HepG2 (cell line): ENCODE measurements around the gene NPW. TPM values are rescaled to one million over a fixed set of nuclear protein-coding genes. Genes with fewer than 3 reads are reported as not detected.

Experiments used
- ATF2 ChIP-seq: sonication (generic); formaldehyde crosslinking; IDR thresholded peaks from 2 replicates; pipeline ENCODE4 v1.4.0; 2020; ENCODE audit warnings: missing genetic modification reagents
- EHMT2 ChIP-seq: fragments of 200-600 bp; sonication (generic); IDR thresholded peaks from 2 replicates; pipeline ENCODE4 v1.7.0; 2017; ENCODE audit warnings: antibody characterized with exemption, low read depth, low read length, borderline replicate concordance
- MAFG ChIP-seq: sonication (generic); formaldehyde crosslinking; IDR thresholded peaks from 2 replicates; pipeline ENCODE4 v1.5.1; 2020; ENCODE audit warnings: mild to moderate bottlenecking, missing genetic modification reagents
- NCOA2 ChIP-seq: sonication (generic); formaldehyde crosslinking; IDR thresholded peaks from 2 replicates; pipeline ENCODE4 v1.8.0; 2022; ENCODE audit warnings: inconsistent platforms
- NFRKB ChIP-seq: fragments of 450-650 bp; IDR thresholded peaks from 2 replicates; pipeline ENCODE4 v1.6.1; 2017
- PRPF4 ChIP-seq: fragments of 200-400 bp; formaldehyde crosslinking; IDR thresholded peaks from 2 replicates; pipeline ENCODE4 v1.6.1; 2016; ENCODE audit warnings: low read length, low read depth; ENCODE audit not compliant: poor library complexity, severe bottlenecking
- RAD51 ChIP-seq: fragments of 450-650 bp; IDR thresholded peaks from 2 replicates; pipeline ENCODE4 v1.6.1; 2016; ENCODE audit warnings: borderline replicate concordance
- SMAD3 ChIP-seq: sonication (generic); formaldehyde crosslinking; IDR thresholded peaks from 2 replicates; pipeline ENCODE4 v1.4.0; 2020; ENCODE audit warnings: missing genetic modification reagents
- SRSF4 ChIP-seq: fragments of 200-400 bp; formaldehyde crosslinking; IDR thresholded peaks from one replicate; pipeline ENCODE4 v1.6.1; 2018; ENCODE audit warnings: mild to moderate bottlenecking, low read depth, low read length, moderate library complexity; ENCODE audit not compliant: poor library complexity, severe bottlenecking
- TBL1XR1 ChIP-seq: fragments of 150-350 bp; IDR thresholded peaks from 2 replicates; pipeline ENCODE4 v1.6.1; 2014; ENCODE audit warnings: borderline replicate concordance, low read length; ENCODE audit not compliant: partially characterized antibody
- TFDP2 ChIP-seq: sonication (generic); formaldehyde crosslinking; IDR thresholded peaks from 2 replicates; pipeline ENCODE4 v1.4.0; 2020; ENCODE audit warnings: missing genetic modification reagents
- ZFAT ChIP-seq: sonication (generic); formaldehyde crosslinking; conservative IDR thresholded peaks from 2 replicates; pipeline ENCODE4 v1.8.1; 2023; ENCODE audit warnings: missing genetic modification reagents, inconsistent platforms
- ZNF460 ChIP-seq: sonication (generic); formaldehyde crosslinking; IDR thresholded peaks from 2 replicates; pipeline ENCODE4 v1.5.1; 2020; ENCODE audit warnings: missing genetic modification reagents, mild to moderate bottlenecking, borderline replicate concordance
- ZNF484 ChIP-seq: sonication (generic); formaldehyde crosslinking; IDR thresholded peaks from 2 replicates; pipeline ENCODE4 v1.5.1; 2020; ENCODE audit warnings: mild to moderate bottlenecking, low read depth, missing genetic modification reagents, borderline replicate concordance
- ZNF564 ChIP-seq: sonication (generic); formaldehyde crosslinking; IDR thresholded peaks from 2 replicates; pipeline ENCODE4 v1.8.1; 2023; ENCODE audit warnings: mild to moderate bottlenecking, missing genetic modification reagents
- ZNF639 ChIP-seq: conservative IDR thresholded peaks from 2 replicates; pipeline ENCODE4 v1.6.1; 2018; ENCODE audit warnings: missing genetic modification reagents
- ZNF646 ChIP-seq: sonication (generic); formaldehyde crosslinking; IDR thresholded peaks from 2 replicates; pipeline ENCODE4 v1.9.0; 2021; ENCODE audit warnings: mild to moderate bottlenecking, missing genetic modification reagents
- ZNF678 ChIP-seq: sonication (generic); formaldehyde crosslinking; IDR thresholded peaks from 2 replicates; pipeline ENCODE4 v1.4.0; 2020; ENCODE audit warnings: mild to moderate bottlenecking, missing genetic modification reagents
- polyA plus RNA-seq, 8 experiments: library from polyadenylated mRNA; depleted of rRNA in 3 of 8; stranded (reverse) in 7 of 8; unstranded in 1 of 8; fragments of >200 nt; fragmentation: Illumina TruSeq in 4 of 8; extraction: Trizol in 4 of 8; gene quantifications; 2 replicates each; pipeline versions ENCODE4 v1.2.1 to v1.2.3, GENCODE V29; 2011 to 2016; ENCODE audit warnings: low read depth in 4 of 8, missing spikeins in 1 of 8, mixed read lengths in 1 of 8; ENCODE audit not compliant: insufficient read depth in 1 of 8
- total RNA-seq, 5 experiments: library from RNA; depleted of rRNA; stranded (reverse); fragments of >200 nt; fragmentation: Illumina TruSeq; extraction: Trizol; gene quantifications; 2 replicates each; pipeline ENCODE4 v1.2.3, GENCODE V29; 2016; ENCODE audit warnings: low read depth in 1 of 5

NPW gene
- total and polyA plus RNA-seq, 2 of the 13 experiments (the other 11 are each of a cell fraction or from before 2014, with no cell fraction given), result 0.24 to 0.97 TPM

- TF ChIP-seq ZNF646 (CRISPR knock-in tag), result peak; percentile 55; the same call in 1 of the 2 replicates
- TF ChIP-seq ATF2 (CRISPR knock-in tag), result no peak
- TF ChIP-seq ZNF484 (CRISPR knock-in tag), result no peak
- TF ChIP-seq SRSF4, result no peak
- no peak for TF ChIP-seq MAFG (CRISPR knock-in tag)
- peak; percentile 54; the same call in 1 of the 2 replicates for TF ChIP-seq ZNF678 (CRISPR knock-in tag)
- TF ChIP-seq PRPF4, result no peak
- peak; percentile 27 for TF ChIP-seq TBL1XR1
- TF ChIP-seq SMAD3 (CRISPR knock-in tag), result no peak; the same call in none of the 2 replicates
- no peak for TF ChIP-seq ZNF564 (CRISPR knock-in tag)
- TF ChIP-seq TFDP2 (CRISPR knock-in tag), result peak; percentile 75
- no peak for TF ChIP-seq ZNF460 (CRISPR knock-in tag)
- no peak for TF ChIP-seq ZFAT
- TF ChIP-seq RAD51, result peak; percentile 96
- TF ChIP-seq NCOA2 (CRISPR knock-in tag), result no peak; the same call in 1 of the 2 replicates
- TF ChIP-seq NFRKB, result no peak
- peak; percentile 69 for TF ChIP-seq ZNF639 (CRISPR knock-in tag)
- TF ChIP-seq EHMT2, result no peak
These were observed 27.9 kb downstream of the NPW start, which contains the start of the genes NTHL1 and TSC2 (continued) for GRCh38 chr16:2047330-2048115.
